Kasumi-1 (cell line): ENCODE results near the gene SMAP2.
A peak's percentile ranks its signal among the peaks of the same experiment; 100 is the strongest.
"Not testable (repeated sequence)": the region's sequence is repeated elsewhere in the genome, so short reads cannot be mapped to it uniquely, and the experiment has no call there.

Source experiments
- DNase-seq, 2 experiments: peaks; one replicate each; lab custom pipeline; 2025; lab: John Stamatoyannopoulos, UW

SMAP2 gene

DNA sequence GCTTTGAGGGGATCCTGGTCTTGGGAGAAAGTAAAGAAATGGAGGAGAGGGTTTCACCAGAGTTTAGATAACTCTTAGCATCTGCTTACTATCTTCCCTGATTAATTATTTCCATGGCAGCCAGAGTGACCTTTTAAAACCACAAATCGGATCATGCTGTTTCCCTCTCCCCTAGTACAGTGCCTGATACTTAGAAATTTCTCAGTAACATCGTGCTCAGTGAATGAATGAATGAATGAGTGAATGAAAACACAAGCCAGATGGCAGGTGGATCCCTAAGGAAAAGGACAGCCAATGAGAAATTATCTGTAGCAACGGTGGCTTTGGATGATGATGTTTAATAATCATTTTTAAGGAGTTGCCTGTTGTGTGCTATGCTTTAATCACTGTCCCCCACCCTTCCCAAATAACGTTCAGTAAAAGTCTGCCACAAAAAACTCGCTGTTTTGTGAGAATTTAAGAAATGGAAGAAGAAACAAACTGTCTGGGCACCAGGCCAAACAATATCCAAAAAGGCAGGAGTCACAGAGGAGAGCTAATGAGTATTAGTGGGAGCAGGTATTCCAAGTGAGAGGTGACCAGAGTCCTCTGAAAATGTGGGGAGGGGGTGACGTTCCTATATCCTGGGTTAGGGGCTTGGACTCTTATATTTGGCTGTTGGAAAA is 737 bp upstream of the SMAP2 start:
- DNase-seq, result no peak

DNA sequence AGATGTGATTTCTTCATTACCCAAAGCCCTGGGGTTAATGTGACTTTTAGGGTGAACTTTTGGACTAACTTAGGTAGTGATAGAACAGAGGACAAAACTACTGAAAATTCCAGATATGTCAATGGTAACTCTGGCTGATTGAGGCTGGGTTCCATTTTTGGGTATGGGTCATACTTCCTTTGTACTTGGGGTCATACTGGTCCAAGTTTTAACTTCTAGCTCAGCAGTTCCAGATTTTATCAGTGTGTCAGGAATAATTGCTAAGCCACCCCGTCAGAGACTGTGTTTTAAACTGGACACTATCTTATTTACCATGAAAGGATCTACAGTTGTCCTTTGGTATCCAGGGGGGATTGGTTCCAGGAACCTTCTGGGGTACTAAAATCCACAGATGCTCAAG is 4.0 kb downstream of the SMAP2 start:
- no peak for DNase-seq

GRCh38 chr1:40379785-40380452 is 6.4 kb downstream of the SMAP2 start:
- no peak for DNase-seq

DNA sequence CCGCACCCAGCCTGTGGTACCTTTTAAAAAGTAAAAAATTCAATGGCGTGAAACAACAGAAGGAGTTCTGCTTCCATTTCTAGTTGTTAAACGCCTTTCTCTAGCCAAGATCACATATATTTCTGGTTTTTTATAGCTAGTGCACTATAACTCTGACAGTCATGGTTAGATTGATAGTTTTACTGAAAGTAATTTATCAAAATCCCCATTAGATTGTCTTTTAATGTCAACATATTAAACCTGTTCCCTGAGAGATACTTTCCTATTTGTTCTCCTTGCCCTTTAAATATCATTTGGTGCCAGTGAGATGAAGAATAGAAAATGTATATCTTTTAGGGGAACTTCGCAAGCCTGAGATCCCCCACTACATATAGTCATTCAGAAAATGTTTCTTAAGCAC is 7.3 kb downstream of the SMAP2 start:
- DNase-seq, result no peak

DNA sequence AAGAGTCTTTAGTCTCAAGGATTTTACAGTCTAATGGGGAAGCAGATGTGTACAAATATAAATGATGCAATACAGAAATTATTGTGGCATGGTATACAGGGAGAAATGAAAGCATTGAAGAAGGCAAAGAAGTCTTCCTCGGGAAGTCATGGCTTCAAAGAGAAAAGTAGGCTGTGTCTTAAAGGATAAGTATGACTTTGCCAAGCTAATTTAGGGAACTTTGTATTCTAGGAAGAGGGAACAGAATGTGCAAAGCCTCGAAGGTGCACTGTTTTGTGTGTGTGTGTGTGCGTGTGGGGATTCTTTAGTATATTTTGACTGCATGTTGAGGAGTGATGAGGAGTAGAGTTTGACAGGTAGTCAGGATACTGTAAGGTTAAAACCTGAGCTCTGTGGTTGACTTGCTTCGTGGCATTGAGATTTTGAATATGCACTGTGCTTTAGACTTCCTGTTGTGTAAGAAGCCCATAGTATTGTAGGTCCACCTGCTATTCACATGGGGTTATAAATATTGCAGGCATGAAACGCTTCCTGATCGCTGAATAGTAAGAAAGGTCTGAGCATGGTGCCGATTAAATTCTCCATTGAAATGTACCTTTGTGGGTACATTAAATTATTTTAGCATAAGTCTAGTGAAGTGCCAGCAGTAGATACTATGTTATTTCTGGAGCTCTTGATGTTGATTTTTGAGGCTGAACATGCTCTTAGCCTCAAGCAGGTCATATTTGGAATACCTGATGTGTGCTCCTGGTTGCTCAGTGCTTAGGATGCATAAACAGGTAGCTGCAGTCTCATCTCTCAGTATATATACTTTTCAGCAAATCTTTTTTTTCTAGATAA is 8.0 kb downstream of the SMAP2 start:
- DNase-seq, result no peak

- no peak for DNase-seq
These were observed 8.6 kb downstream of the SMAP2 start for GRCh38 chr1:40382108-40382460.

DNA sequence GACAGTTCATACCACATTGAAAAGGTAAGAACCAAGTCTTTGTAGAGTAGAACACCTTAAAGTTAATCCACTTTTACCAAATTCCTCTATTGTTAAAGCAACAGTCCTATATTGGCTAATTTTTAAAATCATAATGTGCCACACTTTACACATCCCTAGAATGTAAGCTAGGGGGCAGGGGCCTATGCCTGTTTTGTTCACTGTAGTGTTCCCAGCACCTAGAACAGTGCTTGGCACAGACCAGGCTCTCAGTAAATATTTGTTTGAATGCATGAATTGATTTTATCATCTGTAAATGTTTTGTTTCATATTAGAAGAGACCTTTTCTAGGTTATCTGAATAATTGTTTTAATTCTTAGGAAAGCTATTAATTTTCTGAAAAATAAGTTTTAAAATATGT is 9.1 kb downstream of the SMAP2 start:
- no peak for DNase-seq

DNA sequence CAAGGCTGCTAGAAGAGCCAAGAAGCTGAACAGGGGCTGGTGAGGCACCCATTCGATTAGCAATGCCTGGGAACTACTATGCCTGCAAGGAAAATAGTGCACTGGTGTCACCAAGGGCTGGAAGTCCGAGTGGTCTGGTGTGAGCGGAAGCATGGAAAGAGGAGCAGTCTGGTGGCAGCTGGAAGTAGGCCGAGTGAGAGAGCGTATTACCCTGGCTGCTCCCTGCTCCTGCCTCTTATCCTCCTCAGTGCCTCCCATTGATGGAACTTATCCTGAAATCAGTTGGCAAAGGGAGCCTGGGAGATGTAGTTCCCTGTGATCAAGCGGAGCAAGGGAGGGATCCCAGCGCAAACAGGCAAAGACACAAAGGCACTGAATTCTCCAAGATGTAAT is 9.6 kb downstream of the SMAP2 start:
- DNase-seq, result no peak

GRCh38 chr1:40383488-40384412 is 10.2 kb downstream of the SMAP2 start:
- no peak for DNase-seq

- DNase-seq, result no peak
These were observed 10.9 kb downstream of the SMAP2 start for GRCh38 chr1:40384413-40384762.

- no peak for DNase-seq
These were observed 11.4 kb downstream of the SMAP2 start for GRCh38 chr1:40384887-40385286.

DNA sequence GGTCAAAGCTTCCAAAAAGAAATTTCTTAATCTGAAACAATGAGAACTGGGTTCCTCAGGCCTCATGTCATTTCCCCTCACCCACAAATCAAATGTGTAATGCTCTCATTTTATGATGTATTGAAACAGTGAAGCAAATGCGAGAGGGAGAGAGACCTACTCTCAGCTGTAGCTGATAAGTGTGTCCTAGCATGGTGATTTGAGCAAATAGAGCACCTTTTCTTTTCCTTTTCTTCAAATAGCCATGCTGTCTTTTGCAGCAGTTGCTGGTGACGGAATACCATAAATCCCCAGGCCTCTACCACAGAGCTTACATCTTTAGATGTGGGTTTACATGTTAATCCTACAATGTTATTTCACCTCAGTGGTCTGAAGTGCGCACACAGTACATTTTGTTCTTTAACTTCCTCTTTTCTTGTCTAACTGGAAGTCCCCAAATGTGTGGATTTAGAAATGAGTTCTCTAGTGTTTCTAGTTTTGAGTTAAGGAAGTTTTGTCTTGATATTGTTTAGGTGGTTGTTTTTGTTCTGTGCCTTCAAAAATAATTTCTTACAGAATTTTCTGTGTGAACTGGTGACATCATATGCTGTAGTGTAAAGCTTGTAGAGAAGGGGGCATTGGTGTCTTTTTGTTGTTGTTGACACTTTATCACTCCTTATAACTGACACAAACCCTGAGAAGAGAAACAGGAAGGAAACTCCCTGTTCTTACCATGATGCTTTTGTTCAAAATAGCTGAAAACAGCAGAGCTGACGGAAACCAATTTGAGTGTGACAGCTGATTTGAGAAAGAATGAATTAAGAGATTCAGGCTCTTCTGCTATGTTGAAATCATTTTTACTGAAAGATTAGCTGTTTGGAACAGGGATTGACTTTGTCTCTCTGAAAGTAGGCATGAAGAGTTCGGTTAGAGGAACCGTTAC is 12.2 kb downstream of the SMAP2 start:
- DNase-seq, result peak; percentile 94 to 95

GRCh38 chr1:40386359-40386723 is 12.8 kb downstream of the SMAP2 start:
- DNase-seq, result no peak

- no peak for DNase-seq
These were observed 13.3 kb downstream of the SMAP2 start for GRCh38 chr1:40386796-40387195.

DNA sequence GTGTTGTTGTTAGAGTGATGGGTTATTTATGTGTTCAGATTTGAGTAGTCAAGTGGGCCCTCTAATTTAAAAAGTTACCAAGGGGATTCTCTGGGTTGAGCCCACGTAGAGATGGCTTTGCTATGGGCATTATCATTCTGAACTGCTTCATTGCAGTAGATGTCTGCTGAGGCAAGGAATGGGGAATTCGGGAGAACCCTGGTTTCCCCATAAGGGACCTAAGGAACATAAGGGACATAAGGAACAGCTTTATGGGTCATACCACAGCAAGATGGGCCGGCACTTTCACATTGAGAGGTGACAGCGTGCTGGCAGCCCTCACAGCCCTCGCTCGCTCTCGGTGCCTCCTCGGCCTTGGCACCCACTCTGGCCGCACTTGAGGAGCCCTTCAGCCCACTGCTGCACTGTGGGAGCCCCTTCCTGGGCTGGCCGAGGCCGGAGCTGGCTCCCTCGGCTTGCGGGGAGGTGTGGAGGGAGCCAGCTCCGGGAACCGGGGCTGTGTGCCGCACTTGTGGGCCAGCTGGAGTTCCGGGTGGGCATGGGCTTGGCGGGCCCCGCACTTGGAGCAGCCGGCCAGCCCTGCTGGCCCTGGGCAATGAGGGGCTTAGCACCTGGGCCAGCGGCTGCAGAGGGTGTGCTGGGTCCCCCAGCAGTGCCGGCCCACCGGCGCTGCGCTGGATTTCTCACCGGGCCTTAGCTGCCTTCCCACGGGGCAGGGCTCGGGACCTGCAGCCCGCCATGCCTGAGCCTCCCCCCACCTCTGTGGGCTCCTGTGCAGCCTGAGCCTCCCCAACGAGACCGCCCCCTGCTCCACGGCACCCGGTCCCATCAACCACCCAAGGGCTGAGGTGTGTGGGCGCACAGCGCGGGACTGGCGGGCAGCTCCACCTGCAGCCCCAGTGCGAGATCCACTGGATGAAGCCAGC is 14.1 kb downstream of the SMAP2 start:
- DNase-seq, result not testable (repeated sequence)

DNA sequence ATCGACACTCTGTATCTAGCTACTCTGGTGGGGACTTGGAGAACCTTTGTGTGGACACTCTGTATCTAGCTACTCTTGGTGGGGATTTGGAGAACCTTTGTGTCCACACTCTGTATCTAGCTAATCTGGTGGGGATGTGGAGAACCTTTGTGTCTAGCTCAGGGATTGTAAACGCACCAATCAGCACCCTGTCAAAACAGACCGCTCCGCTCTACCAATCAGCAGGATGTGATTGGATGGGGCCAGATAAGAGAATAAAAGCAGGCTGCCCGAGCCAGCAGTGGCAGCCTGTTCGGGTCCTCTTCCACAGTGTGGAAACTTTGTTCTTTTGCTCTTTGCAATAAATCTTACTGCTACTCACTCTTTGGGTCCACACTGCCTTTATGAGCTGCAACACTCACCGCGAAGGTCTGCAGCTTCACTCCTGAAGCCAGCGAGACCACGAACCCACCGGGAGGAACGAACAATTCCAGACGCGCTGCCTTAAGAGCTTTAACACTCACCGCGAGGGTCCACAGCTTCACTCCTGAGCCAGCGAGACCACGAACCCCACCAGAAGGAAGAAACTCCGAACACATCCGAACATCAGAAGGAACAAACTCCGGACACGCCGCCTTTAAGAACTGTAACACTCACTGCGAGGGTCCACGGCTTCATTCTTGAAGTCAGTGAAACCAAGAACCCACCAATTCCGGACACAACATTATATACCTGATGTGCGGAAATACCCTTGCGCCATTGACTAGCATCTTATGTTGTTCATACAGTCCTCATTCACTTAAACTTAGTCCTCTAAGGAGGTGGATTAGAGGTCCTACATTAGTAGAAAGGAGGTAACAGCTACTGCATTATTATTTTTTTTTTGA is 15.2 kb downstream of the SMAP2 start:
- not testable (repeated sequence) for DNase-seq

DNA sequence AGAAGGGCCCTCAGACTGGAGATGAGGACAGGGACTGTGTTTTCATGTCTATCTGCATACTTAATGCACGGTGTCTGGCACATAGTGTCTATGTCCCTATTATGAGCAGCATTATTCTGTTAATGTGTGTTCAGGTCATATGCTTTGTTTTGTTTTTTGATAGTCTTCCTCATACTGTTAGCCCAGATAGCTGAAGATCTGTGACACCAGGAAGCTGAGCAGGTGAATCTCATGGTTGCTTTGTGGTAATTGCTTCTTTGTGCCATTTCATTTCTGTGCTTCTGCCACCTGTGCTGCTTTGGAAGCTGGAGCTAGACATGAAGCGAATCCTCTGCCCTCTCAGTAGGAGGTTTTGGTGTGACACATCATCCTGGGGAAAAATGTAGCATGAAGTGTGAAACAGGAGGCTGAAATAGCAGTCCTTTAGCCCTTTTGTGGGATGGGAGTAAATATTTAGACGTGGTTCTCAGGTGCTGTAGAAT is 15.8 kb downstream of the SMAP2 start:
- no peak for DNase-seq

- DNase-seq, result no peak
These were observed 16.5 kb downstream of the SMAP2 start for GRCh38 chr1:40389871-40390560.
